ENCODE results near the gene PLCG2.
"Not testable (repeated sequence)": the region's sequence is repeated elsewhere in the genome, so short reads cannot be mapped to it uniquely, and the experiment has no call there.

Gene PLCG2

GRCh38 chr16:81752876-81753227 is 26.2 kb upstream of the PLCG2 start:
- DNase-seq (ENCODE audit: low read depth in 2 of 3, low spot score in 2 of 3), result no peak

GRCh38 chr16:81754858-81755257 is 24.2 kb upstream of the PLCG2 start:
- DNase-seq (ENCODE audit: low read depth in 2 of 3, low spot score in 2 of 3), result no peak

- DNase-seq (ENCODE audit: low read depth in 2 of 3, low spot score in 2 of 3), result no peak
These were observed 23.0 kb upstream of the PLCG2 start for GRCh38 chr16:81755915-81756614.

- DNase-seq (ENCODE audit: low read depth in 2 of 3, low spot score in 2 of 3), result no peak
These were observed 22.3 kb upstream of the PLCG2 start for GRCh38 chr16:81756615-81757356.

GRCh38 chr16:81758376-81758775 is 20.7 kb upstream of the PLCG2 start:
- DNase-seq (ENCODE audit: low read depth in 2 of 3, low spot score in 2 of 3), result no peak

GRCh38 chr16:81762322-81762721 is 16.8 kb upstream of the PLCG2 start:
- not testable (repeated sequence) for DNase-seq (ENCODE audit: low read depth in 2 of 3, low spot score in 2 of 3)

GRCh38 chr16:81765111-81765919 is 13.8 kb upstream of the PLCG2 start:
- DNase-seq (ENCODE audit: low read depth in 2 of 3, low spot score in 2 of 3), result no peak

- DNase-seq (ENCODE audit: low read depth in 2 of 3, low spot score in 2 of 3), result no peak
These were observed 13.1 kb upstream of the PLCG2 start for GRCh38 chr16:81765969-81766368.

GRCh38 chr16:81767987-81768592 is 11.0 kb upstream of the PLCG2 start:
- no peak for DNase-seq (ENCODE audit: low read depth in 2 of 3, low spot score in 2 of 3)

GRCh38 chr16:81770008-81770407 is 9.1 kb upstream of the PLCG2 start:
- no peak for DNase-seq (ENCODE audit: low read depth in 2 of 3, low spot score in 2 of 3)

- no peak for DNase-seq (ENCODE audit: low read depth in 2 of 3, low spot score in 2 of 3)
These were observed 4.7 kb upstream of the PLCG2 start for GRCh38 chr16:81774348-81774747.

- no peak for DNase-seq (ENCODE audit: low read depth in 2 of 3, low spot score in 2 of 3)
These were observed 3.5 kb upstream of the PLCG2 start for GRCh38 chr16:81775570-81775969.

- no peak for DNase-seq (ENCODE audit: low read depth in 2 of 3, low spot score in 2 of 3)
These were observed 860 bp upstream of the PLCG2 start for GRCh38 chr16:81778231-81778630.

- no peak for DNase-seq (ENCODE audit: low read depth in 2 of 3, low spot score in 2 of 3)
These were observed 637 bp downstream of the PLCG2 start for GRCh38 chr16:81779536-81780320.

GRCh38 chr16:81780350-81780749 is 1.3 kb downstream of the PLCG2 start:
- DNase-seq (ENCODE audit: low read depth in 2 of 3, low spot score in 2 of 3), result no peak

GRCh38 chr16:81782236-81782635 is 3.1 kb downstream of the PLCG2 start:
- DNase-seq (ENCODE audit: low read depth in 2 of 3, low spot score in 2 of 3), result no peak

- no peak for DNase-seq (ENCODE audit: low read depth in 2 of 3, low spot score in 2 of 3)
These were observed 5.1 kb downstream of the PLCG2 start for GRCh38 chr16:81784072-81784795.

- DNase-seq (ENCODE audit: low read depth in 2 of 3, low spot score in 2 of 3), result no peak
These were observed 6.2 kb downstream of the PLCG2 start for GRCh38 chr16:81785138-81785924.

GRCh38 chr16:81786321-81786720 is 7.2 kb downstream of the PLCG2 start:
- no peak for DNase-seq (ENCODE audit: low read depth in 2 of 3, low spot score in 2 of 3)

Data from activated CD8-positive, alpha-beta memory T cell treated with anti-CD3 and anti-CD28 coated beads for 48 hours (primary cell).